Activated CD4-positive, alpha-beta memory T cell treated with anti-CD3 and anti-CD28 coated beads, Interleukin-2, amount 10 ng/mL, durations not matched to agents 7 days and 5 days (primary cell): ENCODE data around the gene TSPAN3. TPM values are rescaled to one million over a fixed set of nuclear protein-coding genes. Genes with fewer than 3 reads are reported as not detected.

Experiments
- CTCF ChIA-PET: fragments of 350-600 bp; sonication (Branson Sonifier 250); formaldehyde crosslinking; loops from one replicate; lab custom pipeline; 2021; ENCODE audit warnings: antibody characterized with exemption, inconsistent platforms; lab: Charles Lee
- POLR2A ChIA-PET: fragments of 350-600 bp; sonication (Branson Sonifier 250); formaldehyde crosslinking; loops from one replicate; lab custom pipeline; 2021; ENCODE audit warnings: antibody characterized with exemption; lab: Charles Lee
- DNase-seq: peaks from one replicate; pipeline ENCODE4 v3.0.0-alpha.2; 2020
- H3K27ac Mint-ChIP-seq: one replicate; pipeline ENCODE4 v1.8.0; 2021; ENCODE audit warnings: mild to moderate bottlenecking, mixed read lengths
- H3K27me3 Mint-ChIP-seq: one replicate; pipeline ENCODE4 v1.8.0; 2021; ENCODE audit warnings: mixed read lengths
- H3K36me3 Mint-ChIP-seq: one replicate; pipeline ENCODE4 v1.8.0; 2021; ENCODE audit warnings: low read depth, mixed read lengths
- H3K4me1 Mint-ChIP-seq: one replicate; pipeline ENCODE4 v1.8.0; 2021; ENCODE audit warnings: mixed read lengths
- H3K4me3 Mint-ChIP-seq: one replicate; pipeline ENCODE4 v1.8.0; 2021; ENCODE audit warnings: mild to moderate bottlenecking, mixed read lengths
- H3K9me3 Mint-ChIP-seq: one replicate; pipeline ENCODE4 v1.8.0; 2021; ENCODE audit warnings: mixed read lengths
- total RNA-seq, 2 experiments: library from RNA; stranded (reverse); gene quantifications; one replicate each; pipeline ENCODE4 v1.2.3, GENCODE V29; 2021

The TSPAN3 gene
- total RNA-seq, 2 experiments from 2014 or later: 12.4 to 13.9 TPM

- H3K9me3 Mint-ChIP-seq: no peaks in the 10 kb centered on the region
- ChIA-PET CTCF (no interaction called here), POLR2A (interaction anchor here (1.0 kb wide), 1 partner anchor 18 kb away, joined by 3 read pairs; no protein-coding TSS in a partner anchor)
- peak overlapping the region; percentile 35 for H3K27ac Mint-ChIP-seq
- H3K4me1 Mint-ChIP-seq: peaks cover 17% of the 10 kb centered on the region
- no peak overlapping the region for H3K4me3 Mint-ChIP-seq
- H3K36me3 Mint-ChIP-seq: peaks cover 82% of the 10 kb centered on the region
- peak; percentile 11 for DNase-seq
- no peaks in the 10 kb centered on the region for H3K27me3 Mint-ChIP-seq
These were observed 42.3 kb downstream of the TSPAN3 start for GRCh38 chr15:77028451-77029165.

- no peaks in the 10 kb centered on the region for H3K27me3 Mint-ChIP-seq
- DNase-seq: peak; percentile 15
- no peak overlapping the region for H3K27ac Mint-ChIP-seq
- no peak overlapping the region for H3K4me3 Mint-ChIP-seq
- ChIA-PET POLR2A (no interaction called here), CTCF (no interaction called here)
- peaks cover 25% of the 10 kb centered on the region for H3K4me1 Mint-ChIP-seq
- H3K36me3 Mint-ChIP-seq: peaks cover 82% of the 10 kb centered on the region
- H3K9me3 Mint-ChIP-seq: no peaks in the 10 kb centered on the region
These were observed 43.0 kb downstream of the TSPAN3 start for GRCh38 chr15:77027697-77028450.

- DNase-seq: no peak
- Mint-ChIP-seq H3K9me3 (no peaks in the 10 kb centered on the region), H3K36me3 (peaks cover 82% of the 10 kb centered on the region), H3K4me1 (peaks cover 31% of the 10 kb centered on the region), H3K27ac (peak overlapping the region; percentile 28), H3K4me3 (no peak overlapping the region), H3K27me3 (no peaks in the 10 kb centered on the region)
- ChIA-PET POLR2A (interaction anchor here (1.4 kb wide), 1 partner anchor 10 kb away, joined by 3 read pairs; no protein-coding TSS in a partner anchor), CTCF (no interaction called here)
These were observed 43.7 kb downstream of the TSPAN3 start for GRCh38 chr15:77027111-77027696.

- CTCF ChIA-PET: interaction anchor here (3.7 kb wide), 1 partner anchor 54 kb away, joined by 33 read pairs; no protein-coding TSS in a partner anchor
- peak; percentile 9 for DNase-seq
- Mint-ChIP-seq H3K27me3 (no peaks in the 10 kb centered on the region), H3K4me3 (no peak overlapping the region), H3K9me3 (no peaks in the 10 kb centered on the region), H3K27ac (peak overlapping the region; percentile 66), H3K36me3 (peaks cover 82% of the 10 kb centered on the region), H3K4me1 (peaks cover 37% of the 10 kb centered on the region)
- POLR2A ChIA-PET: interaction anchor here (1.4 kb wide), 1 partner anchor 10 kb away, joined by 3 read pairs; no protein-coding TSS in a partner anchor
These were observed 44.3 kb downstream of the TSPAN3 start for GRCh38 chr15:77026501-77027110.

GRCh38 chr15:77025941-77026411, 44.9 kb downstream of the TSPAN3 start:
- H3K4me3 Mint-ChIP-seq: no peak overlapping the region

GRCh38 chr15:77025083-77025901, 45.6 kb downstream of the TSPAN3 start:
- Mint-ChIP-seq H3K27ac (peak overlapping the region; percentile 66), H3K27me3 (no peaks in the 10 kb centered on the region), H3K36me3 (peaks cover 87% of the 10 kb centered on the region), H3K4me3 (no peak overlapping the region), H3K4me1 (peaks cover 51% of the 10 kb centered on the region), H3K9me3 (no peaks in the 10 kb centered on the region)
- no peak for DNase-seq
- ChIA-PET CTCF (interaction anchor here (0.8 to 3.7 kb wide), 5 partner anchors 12 to 53 kb away, joined by 4 to 33 read pairs (median 12); partner anchors contain the start of gene PSTPIP1), POLR2A (interaction anchor here (0.8 to 1.1 kb wide), 3 partner anchors 9 to 29 kb away, joined by 3 read pairs; no protein-coding TSS in a partner anchor)

More at GRCh38 chr15:77025941-77026411, 44.9 kb downstream of the TSPAN3 start:
- DNase-seq: no peak
- H3K36me3 Mint-ChIP-seq: peaks cover 80% of the 10 kb centered on the region
- H3K9me3 Mint-ChIP-seq: no peaks in the 10 kb centered on the region
- H3K4me1 Mint-ChIP-seq: peaks cover 44% of the 10 kb centered on the region
- POLR2A ChIA-PET: interaction anchor here (1.0 to 1.4 kb wide), 2 partner anchors 11 to 30 kb away, joined by 3 read pairs; no protein-coding TSS in a partner anchor
- CTCF ChIA-PET: interaction anchor here (2.9 to 3.7 kb wide), 2 partner anchors 31 to 53 kb away, joined by 13 to 33 read pairs; partner anchors contain the start of gene PSTPIP1
- peak overlapping the region; percentile 66 for H3K27ac Mint-ChIP-seq
- H3K27me3 Mint-ChIP-seq: no peaks in the 10 kb centered on the region

- CTCF ChIA-PET: interaction anchor here (0.7 to 3.7 kb wide), 11 partner anchors 11 to 92 kb away, joined by 3 to 33 read pairs (median 4); partner anchors contain the start of gene PSTPIP1
- POLR2A ChIA-PET: interaction anchor here (0.8 to 3.9 kb wide), 7 partner anchors 8 to 119 kb away, joined by 3 to 59 read pairs (median 3); partner anchors contain the start of genes PSTPIP1 and SCAPER
- H3K36me3 Mint-ChIP-seq: peaks cover 87% of the 10 kb centered on the region
These were observed 46.4 kb downstream of the TSPAN3 start for GRCh38 chr15:77024273-77025082.

GRCh38 chr15:77023576-77024272, 47.2 kb downstream of the TSPAN3 start:
- Mint-ChIP-seq H3K4me1 (peaks cover 64% of the 10 kb centered on the region), H3K27ac (peak overlapping the region; percentile 99), H3K27me3 (no peaks in the 10 kb centered on the region), H3K9me3 (no peaks in the 10 kb centered on the region), H3K4me3 (peak overlapping the region; percentile 13), H3K36me3 (peaks cover 88% of the 10 kb centered on the region)
- POLR2A ChIA-PET: interaction anchor here (1.1 to 3.9 kb wide), 5 partner anchors 10 to 118 kb away, joined by 3 to 59 read pairs (median 23); partner anchors contain the start of genes PSTPIP1 and SCAPER
- CTCF ChIA-PET: interaction anchor here (0.6 to 3.7 kb wide), 14 partner anchors 11 to 374 kb away, joined by 3 to 33 read pairs (median 4); partner anchors contain the start of gene PSTPIP1
- no peak for DNase-seq

More at GRCh38 chr15:77024273-77025082, 46.4 kb downstream of the TSPAN3 start:
- Mint-ChIP-seq H3K9me3 (no peaks in the 10 kb centered on the region), H3K27me3 (no peaks in the 10 kb centered on the region), H3K4me3 (no peak overlapping the region), H3K4me1 (peaks cover 57% of the 10 kb centered on the region), H3K27ac (peak overlapping the region; percentile 70)
- DNase-seq: peak; percentile 66

- H3K36me3 Mint-ChIP-seq: peaks cover 90% of the 10 kb centered on the region
- DNase-seq: no peak
- peak overlapping the region; percentile 13 for H3K4me3 Mint-ChIP-seq
- peaks cover 72% of the 10 kb centered on the region for H3K4me1 Mint-ChIP-seq
- H3K27ac Mint-ChIP-seq: peak overlapping the region; percentile 99
- ChIA-PET CTCF (interaction anchor here (0.6 to 3.7 kb wide), 21 partner anchors 9 to 374 kb away, joined by 3 to 33 read pairs (median 4); partner anchors contain the start of gene PSTPIP1), POLR2A (interaction anchor here (1.0 to 3.9 kb wide), 9 partner anchors 10 to 520 kb away, joined by 3 to 59 read pairs (median 4); partner anchors contain the start of genes PSTPIP1 and SCAPER)
- no peaks in the 10 kb centered on the region for H3K27me3 Mint-ChIP-seq
- H3K9me3 Mint-ChIP-seq: no peaks in the 10 kb centered on the region
These were observed 48.0 kb downstream of the TSPAN3 start for GRCh38 chr15:77022646-77023575.
